T-helper 2 cell treated with Interferon-gamma antibody and Interleukin-4, amounts not matched to agents 100 ng/mL and 5 ng/mL, for 36 hours (primary cell): ENCODE measurements around the gene PCP2. TPM values are rescaled to one million over a fixed set of nuclear protein-coding genes. Genes with fewer than 3 reads are reported as not detected.

Source experiments
- intact Hi-C: fragments of 100-400 bp; cut with micrococcal nuclease; formaldehyde crosslinking; loops from one replicate; pipeline ENCODE4 v1.15.1; 2023
- total RNA-seq: library from RNA; stranded (reverse); gene quantifications from 2 replicates; pipeline ENCODE4 v1.2.3, GENCODE V29; 2022

The PCP2 gene
- total RNA-seq, 1 donor from 2014 or later = 2.0 TPM

DNA sequence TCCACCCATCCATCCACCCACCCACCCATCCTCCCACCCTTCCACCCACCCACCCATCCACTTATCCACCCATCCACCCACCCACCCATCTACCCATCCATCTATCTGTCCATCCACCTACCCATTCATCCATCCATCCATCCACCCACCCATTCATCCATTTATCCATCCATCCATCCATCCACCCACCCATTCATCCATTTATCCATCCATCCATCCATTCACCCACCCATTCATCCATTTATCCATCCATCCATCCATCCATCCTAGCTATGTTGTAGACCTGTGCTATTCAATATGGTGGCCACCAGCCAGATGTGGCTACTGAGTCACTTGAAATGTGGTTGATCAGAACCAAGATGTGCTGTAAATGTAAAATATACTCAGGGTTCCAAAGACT, 32.8 kb downstream of the PCP2 start:
- intact Hi-C loops = no loop called here

DNA sequence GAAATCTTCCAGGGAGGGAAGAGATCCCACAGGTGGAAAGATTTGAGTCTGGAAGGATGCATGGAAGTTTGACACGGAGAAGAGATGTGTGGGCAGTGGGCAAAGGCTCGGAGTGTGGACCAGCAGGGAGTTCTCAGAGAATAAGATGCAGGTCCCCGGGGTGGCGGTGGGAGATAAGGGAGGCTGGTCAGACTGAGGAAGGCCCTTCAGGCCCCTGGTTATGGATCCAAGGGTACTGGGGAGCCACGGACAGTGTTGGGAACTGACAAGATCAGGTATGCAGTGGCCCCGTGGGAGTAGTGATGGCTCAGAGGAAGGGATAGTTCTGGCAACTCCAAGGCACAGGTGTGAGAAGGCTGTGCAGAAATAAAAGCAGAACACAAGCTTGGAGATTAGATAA, 35.3 kb downstream of the PCP2 start:
- intact Hi-C loops = no loop called here

- intact Hi-C loops = no loop called here
Observed at GRCh38 chr19:7597689-7598088, 35.8 kb downstream of the PCP2 start.

DNA sequence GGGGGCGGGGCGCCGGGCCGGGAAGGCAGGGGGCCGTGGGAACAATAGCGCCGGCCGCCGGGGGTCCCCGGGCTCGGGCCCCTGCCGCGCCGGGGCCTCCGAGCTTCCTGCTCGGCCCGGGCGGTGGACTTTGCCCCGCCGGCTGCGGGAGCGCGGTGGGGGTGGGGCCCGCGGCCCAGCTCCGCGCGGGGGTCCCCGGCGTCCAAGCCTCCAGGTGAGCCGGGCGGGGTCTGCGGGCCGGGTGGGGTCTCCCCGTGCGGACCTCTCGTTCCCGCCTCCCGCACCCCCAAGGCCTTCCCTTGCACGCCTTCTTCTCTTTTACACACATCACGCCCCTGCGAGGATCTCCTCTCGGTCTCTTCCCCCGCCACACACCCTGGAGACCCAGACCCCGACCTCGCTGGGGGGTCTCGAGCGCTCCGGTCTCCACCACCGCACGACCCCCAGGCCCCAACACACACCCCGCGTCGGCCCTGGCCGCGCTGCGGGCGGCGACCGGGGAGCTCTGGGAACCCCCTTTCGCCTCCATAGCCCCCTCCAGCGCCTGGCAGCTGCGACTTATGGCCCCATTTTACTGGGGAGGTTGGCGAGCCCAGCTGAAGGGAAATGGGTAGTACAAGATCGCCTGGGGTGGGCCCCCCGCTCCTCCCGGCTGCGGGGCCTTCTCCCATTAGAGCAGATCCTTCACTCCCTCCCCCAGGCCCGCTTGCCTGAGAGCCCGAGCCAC, 37.1 kb downstream of the PCP2 start:
- intact Hi-C loops = no loop called here

GRCh38 chr19:7595466-7596133, 37.9 kb downstream of the PCP2 start, which contains the start of gene CAMSAP3:
CAMSAP3 (plus strand) TSS chr19:7595863; CDS start chr19:7596003, 140 bp downstream.
- intact Hi-C loops = no loop called here

GRCh38 chr19:7590256-7590655, 43.3 kb downstream of the PCP2 start:
- intact Hi-C loops = no loop called here

DNA sequence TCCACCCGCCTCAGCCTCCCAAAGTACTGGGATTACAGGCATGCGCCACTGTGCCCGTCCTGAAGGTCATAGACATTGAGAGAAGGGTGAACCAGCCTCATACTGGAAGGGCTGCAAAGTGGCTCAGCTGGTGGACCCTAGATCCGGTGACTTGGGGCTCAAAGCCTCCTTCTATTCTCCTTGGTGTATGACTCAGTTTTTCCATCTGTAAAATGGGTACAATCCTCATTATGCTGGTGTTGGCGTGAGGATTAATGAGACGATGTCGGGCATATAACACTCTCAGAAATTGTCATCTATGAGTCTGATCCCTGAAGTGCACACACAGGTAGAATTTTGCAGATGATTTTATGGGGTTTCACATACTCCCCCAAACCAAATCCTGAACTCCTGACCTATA, 43.7 kb downstream of the PCP2 start:
- intact Hi-C loops = no loop called here

DNA sequence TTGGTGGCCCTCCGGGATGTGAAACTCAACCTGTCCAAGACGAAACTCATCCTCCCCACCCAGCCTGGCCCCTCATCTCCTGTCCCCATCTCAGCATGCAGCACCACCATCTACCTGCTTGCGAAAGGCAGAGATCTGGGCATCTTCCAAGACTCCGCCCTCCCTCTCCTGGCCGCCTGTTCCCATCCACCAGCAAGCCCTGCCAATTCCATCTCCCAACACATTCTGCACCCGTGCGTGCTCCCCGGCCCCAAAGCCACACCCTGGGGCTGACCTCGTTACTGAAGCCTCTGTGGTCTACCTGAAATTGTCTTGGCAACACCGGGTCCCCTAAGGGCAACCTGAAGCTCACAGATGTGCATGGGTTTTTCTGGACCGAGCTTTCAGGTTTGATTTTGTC, 51.1 kb downstream of the PCP2 start:
- intact Hi-C loops = no loop called here

Other genes starting within 250 kb of the PCP2 start
- gene PEX11G, start 144.7 kb downstream of the PCP2 start, total RNA-seq = 0.45 and 0.57 TPM in 2 replicates
- 5.2 and 5.3 TPM in 2 replicates for gene ZNF358, start 117.6 kb downstream of the PCP2 start, total RNA-seq
- gene MCOLN1, start 111.1 kb downstream of the PCP2 start, total RNA-seq = 10.7 and 13.2 TPM in 2 replicates
- gene PNPLA6, start 98.0 kb downstream of the PCP2 start, total RNA-seq = 115 and 116 TPM in 2 replicates
- 0.11 and 0.16 TPM in 2 replicates for gene CAMSAP3, start 37.9 kb downstream of the PCP2 start, total RNA-seq
- gene XAB2, start 4.2 kb downstream of the PCP2 start, total RNA-seq = 39.0 and 39.7 TPM in 2 replicates
- gene PET100, start 3.9 kb downstream of the PCP2 start, total RNA-seq = 129 and 134 TPM in 2 replicates
- 124 and 129 TPM in 2 replicates for gene STXBP2, start 3.4 kb upstream of the PCP2 start, total RNA-seq
- gene RETN, start 35.3 kb upstream of the PCP2 start, total RNA-seq = 0.55 TPM in 1 of 2 replicates, not detected in the other
- not detected in 2 replicates for gene MCEMP1, start 43.4 kb upstream of the PCP2 start, total RNA-seq
- gene TRAPPC5, start 47.1 kb upstream of the PCP2 start, total RNA-seq = 65.6 and 76.9 TPM in 2 replicates
- 0.25 TPM in 1 of 2 replicates, not detected in the other for gene FCER2, start 68.4 kb upstream of the PCP2 start, total RNA-seq
- gene CLEC4G, start 98.4 kb upstream of the PCP2 start, total RNA-seq = not detected in 2 replicates
- not detected in 2 replicates for gene CD209, start 113.8 kb upstream of the PCP2 start, total RNA-seq
- gene CLEC4M, start 129.5 kb upstream of the PCP2 start, total RNA-seq = not detected in 2 replicates
- 5.1 and 6.0 TPM in 2 replicates for gene EVI5L, start 196.5 kb upstream of the PCP2 start, total RNA-seq
- gene PRR36, start 240.7 kb upstream of the PCP2 start, total RNA-seq = 0.09 TPM in 1 of 2 replicates, not detected in the other